Heart left ventricle (tissue), 16 donors: Measurements from ENCODE around the gene MRAP. TPM values are rescaled to one million over a fixed set of nuclear protein-coding genes. Genes with fewer than 3 reads are reported as not detected.

Experiments
- ATAC-seq, 4 donors: fragments of 200-7000 bp; cut with Tn5 transposase; one replicate each; pipeline ENCODE4 v1.9.1; 2020 to 2022; ENCODE audit warnings: moderate library complexity in 4 of 4, mild to moderate bottlenecking in 3 of 4, moderate number of reproducible peaks in 1 of 4
- DNase-seq, 5 donors: peaks; one replicate each; pipeline ENCODE4 v3.0.0-alpha.2; 2020
- H3K27ac ChIP-seq, 12 donors: fragments of 200-600 bp; sonication (generic) in 4 of 12; one replicate each; pipeline versions ENCODE4 v1.5.0 to v1.8.0; 2016 to 2022; ENCODE audit warnings: mild to moderate bottlenecking in 2 of 12
- H3K27me3 ChIP-seq, 9 donors: fragments of 200-600 bp; sonication (generic) in 2 of 9; one replicate each; pipeline versions ENCODE4 v1.5.1 to v1.8.0; 2016 to 2022; ENCODE audit warnings: mild to moderate bottlenecking in 3 of 9
- H3K36me3 ChIP-seq, 9 donors: fragments of 200-600 bp; sonication (generic) in 2 of 9; one replicate each; pipeline versions ENCODE4 v1.5.0 to v1.8.0; 2018 to 2022; ENCODE audit warnings: mild to moderate bottlenecking in 2 of 9
- H3K4me1 ChIP-seq, 12 donors: fragments of 200-600 bp; sonication (generic) in 4 of 12; one replicate each; pipeline versions ENCODE4 v1.5.0 to v1.8.0; 2016 to 2022; ENCODE audit warnings: mild to moderate bottlenecking in 3 of 12
- H3K4me3 ChIP-seq, 12 donors: fragments of 200-600 bp; sonication (generic) in 4 of 12; one replicate each; pipeline versions ENCODE4 v1.5.0 to v1.8.0; 2017 to 2022; ENCODE audit warnings: mild to moderate bottlenecking in 9 of 12, moderate library complexity in 4 of 12
- H3K9me3 ChIP-seq, 12 donors: fragments of 200-600 bp; sonication (generic) in 4 of 12; one replicate each; pipeline versions ENCODE4 v1.5.0 to v1.8.0; 2016 to 2022; ENCODE audit warnings: mild to moderate bottlenecking in 1 of 12
- CTCF ChIP-seq, 12 donors: fragments of 200-600 bp; sonication (generic) in 4 of 12; IDR thresholded peaks; one replicate each; pipeline versions ENCODE4 v1.5.0 to v1.8.0; 2018 to 2022; ENCODE audit warnings: antibody characterized with exemption in 12 of 12, mild to moderate bottlenecking in 5 of 12
- POLR2A ChIP-seq, 2 donors: fragments of 450-650 bp; IDR thresholded peaks; one replicate each; pipeline ENCODE4 v1.6.1; 2017; ENCODE audit warnings: antibody characterized with exemption in 2 of 2, mild to moderate bottlenecking in 2 of 2, moderate library complexity in 2 of 2
- WGBS, 4 donors: extraction: QIAGEN DNeasy Blood & Tissue Kit in 2 of 4; methylation state at CpG; one replicate each; pipeline versions ENCODE4 v1.1.5 to v1.1.7; 2013 to 2018; 5-methylcytosine and 5-hydroxymethylcytosine counted together
- intact Hi-C, 10 donors: fragments of 100-400 bp; cut with DNase I; formaldehyde crosslinking; loops; one replicate each; pipeline versions ENCODE4 v1.11.1 to v1.14.2; 2022
- polyA plus RNA-seq, 2 donors: library from polyadenylated mRNA; stranded (reverse); fragments of 200-250 nt; gene quantifications; one replicate each; pipeline ENCODE4 v1.2.3, GENCODE V29; 2013
- total RNA-seq, 9 donors: library from RNA; depleted of rRNA in 2 of 9; stranded (reverse); fragments of >200 nt in 2 of 9; fragmentation: NEBNext Ultra II Directional in 3 of 9; extraction: Animal tissue kit (Norgen Biotek cat#: 25700) in 3 of 9; gene quantifications; one replicate each; pipeline versions ENCODE4 v1.1.0 to v1.2.4, GENCODE V29; 2016 to 2023
- donor health status: ischemic (EF 13 %, LVEDD 7.1; RV severe dilation, severe dysfunction).
- donor health status: healthy with polysubstance abuse.
- donor health status: DM: no; HTN: yes; CAD: no.
- donor health status: DM: no; HTN: no; CAD: no.
- donor health status: ischemic (EF 25% LVEDD 6.9; RV normal size, moderate dysfunction).
- donor health status: ischemic (EF 25% LVEDD 5.7; RV mildly dilated, moderate dysfunction).
- donor health status: healthy.
- donor health status: DM: yes; HTN: yes; CAD: no.
- donor health status: ischemic (EF 35%, LVEDD 5.7; RV mildly dilated, moderate dysfunction).
- donor health status: nonischemic (EF 11% LVEDD 7.7; RV severe dilation, severe dysfunction).
- donor health status: DM: yes; HTN: yes; CAD: no.
- donor health status: PGD.
- donor health status: ischemic (EF 29% LVEDD 5.4; RV normal size, mild dysfunction).
- donor health status: nonischemic (EF 23%, LVEDD 6.1; RV moderate dilation, normal function).

The MRAP gene
- total and polyA plus RNA-seq, 11 donors, result 0.57 to 6.5 (median 1.5) TPM; not detected in 5

- H3K27me3 ChIP-seq, result no peaks in the 10 kb centered on the region
- peaks cover 3 to 98% (median 83%) of the 10 kb centered on the region in 9 donors for H3K36me3 ChIP-seq
- ATAC-seq (no peak), DNase-seq (no peak)
- H3K27ac ChIP-seq, result no peak overlapping the region
- H3K4me3 ChIP-seq, result no peak overlapping the region
- WGBS, 4 donors, result 94 to 96% (median 95%) methylated on average over 19 to 22 of the region's 22 CpGs
- TF ChIP-seq POLR2A (IDR thresholded peaks at IDR 0.05), result no peak
- no peak for TF ChIP-seq CTCF (IDR thresholded peaks at IDR 0.05)
- intact Hi-C loops, result no loop called here
- peaks cover 0 to 26% (median 0%) of the 10 kb centered on the region in 12 donors for H3K4me1 ChIP-seq
- H3K9me3 ChIP-seq, result no peaks in the 10 kb centered on the region
These were observed 17.9 kb downstream of the MRAP start for GRCh38 chr21:32316361-32317215.

GRCh38 chr21:32317726-32318125 lies 19.1 kb downstream of the MRAP start:
- no peaks in the 10 kb centered on the region for H3K9me3 ChIP-seq
- DNase-seq, result no peak
- no peak overlapping the region for H3K27ac ChIP-seq
- peaks cover 3 to 100% (median 91%) of the 10 kb centered on the region in 9 donors for H3K36me3 ChIP-seq
- ATAC-seq, result no peak
- no peak overlapping the region for H3K4me3 ChIP-seq
- intact Hi-C loops, result no loop called here
- TF ChIP-seq CTCF (IDR thresholded peaks at IDR 0.05), result no peak
- no peak for TF ChIP-seq POLR2A (IDR thresholded peaks at IDR 0.05)
- peaks cover 0 to 17% (median 0%) of the 10 kb centered on the region in 12 donors for H3K4me1 ChIP-seq
- 84 to 97% (median 92%) methylated on average over 9 of the region's 9 CpGs for WGBS, 4 donors
- H3K27me3 ChIP-seq, result no peaks in the 10 kb centered on the region

GRCh38 chr21:32319012-32319411 lies 20.4 kb downstream of the MRAP start:
- intact Hi-C loops, result no loop called here
- H3K27me3 ChIP-seq, result no peaks in the 10 kb centered on the region
- peak overlapping the region in 2 of 12 donors; percentile 50 to 51 for H3K27ac ChIP-seq
- H3K36me3 ChIP-seq, result peaks cover 8 to 100% (median 96%) of the 10 kb centered on the region in 9 donors
- ATAC-seq (no peak), DNase-seq (no peak)
- peaks cover 0 to 12% (median 0%) of the 10 kb centered on the region in 12 donors for H3K4me1 ChIP-seq
- 94 to 99% (median 97%) methylated on average over 7 of the region's 7 CpGs for WGBS, 4 donors
- no peak for TF ChIP-seq POLR2A (IDR thresholded peaks at IDR 0.05)
- no peak for TF ChIP-seq CTCF (IDR thresholded peaks at IDR 0.05)
- H3K4me3 ChIP-seq, result no peak overlapping the region
- H3K9me3 ChIP-seq, result no peaks in the 10 kb centered on the region

GRCh38 chr21:32320059-32320458 lies 21.4 kb downstream of the MRAP start:
- H3K36me3 ChIP-seq, result peaks cover 8 to 100% (median 96%) of the 10 kb centered on the region in 9 donors
- H3K9me3 ChIP-seq, result no peaks in the 10 kb centered on the region
- intact Hi-C loops, result no loop called here
- no peak for ATAC-seq
- peak overlapping the region in 4 of 12 donors; percentile 31 to 52 (median 51) for H3K27ac ChIP-seq
- no peak overlapping the region for H3K4me3 ChIP-seq
- H3K4me1 ChIP-seq, result peaks cover 0 to 17% (median 0%) of the 10 kb centered on the region in 12 donors
- WGBS, 4 donors, result 46 to 76% (median 69%) methylated on average over 5 to 6 of the region's 6 CpGs
- no peak for DNase-seq
- TF ChIP-seq POLR2A (IDR thresholded peaks at IDR 0.05), result no peak
- TF ChIP-seq CTCF (IDR thresholded peaks at IDR 0.05), result no peak
- H3K27me3 ChIP-seq, result no peaks in the 10 kb centered on the region
